NCI-H345 treated with DMSO at 0.1 percent for 48 hours (cell line): ENCODE measurements around the gene TTC23.

Experiments used
- DNase-seq: peaks from one replicate; lab custom pipeline; 2025; ENCODE audit not compliant: unreplicated experiment; lab: John Stamatoyannopoulos, UW

The TTC23 gene

DNA sequence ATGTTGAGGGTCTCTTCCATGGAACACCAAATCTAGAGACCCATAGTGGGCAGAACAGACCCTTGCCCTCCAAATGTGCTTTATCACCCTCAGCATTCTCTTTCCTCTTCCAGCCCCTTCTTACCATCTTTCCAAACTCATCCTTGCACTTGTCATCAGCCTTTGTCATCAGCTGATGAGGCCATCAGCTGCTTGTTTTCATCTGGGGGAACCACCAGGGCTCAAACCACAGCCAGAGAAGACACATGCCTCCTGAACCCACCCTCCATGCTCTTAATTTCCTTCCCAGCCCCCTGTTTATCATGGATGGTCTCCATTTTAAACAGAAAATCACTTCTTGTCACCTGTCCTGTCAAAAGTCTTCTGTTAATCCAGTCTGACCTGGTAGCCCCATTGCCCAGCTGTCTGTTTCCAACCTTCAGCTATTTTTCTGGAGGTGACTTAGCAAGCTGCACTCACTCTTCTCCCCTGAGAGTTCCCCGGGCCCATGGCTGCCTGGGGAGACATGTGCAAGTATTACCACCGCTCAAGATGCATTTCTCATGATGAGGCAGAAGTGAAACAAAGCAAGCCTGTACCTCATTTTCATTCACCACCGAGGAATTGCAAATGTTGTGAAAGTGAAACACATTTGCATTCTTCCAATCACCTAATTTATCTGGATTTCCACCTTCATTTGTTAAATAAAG lies 159.2 kb downstream of the TTC23 start:
- no peak for DNase-seq

DNA sequence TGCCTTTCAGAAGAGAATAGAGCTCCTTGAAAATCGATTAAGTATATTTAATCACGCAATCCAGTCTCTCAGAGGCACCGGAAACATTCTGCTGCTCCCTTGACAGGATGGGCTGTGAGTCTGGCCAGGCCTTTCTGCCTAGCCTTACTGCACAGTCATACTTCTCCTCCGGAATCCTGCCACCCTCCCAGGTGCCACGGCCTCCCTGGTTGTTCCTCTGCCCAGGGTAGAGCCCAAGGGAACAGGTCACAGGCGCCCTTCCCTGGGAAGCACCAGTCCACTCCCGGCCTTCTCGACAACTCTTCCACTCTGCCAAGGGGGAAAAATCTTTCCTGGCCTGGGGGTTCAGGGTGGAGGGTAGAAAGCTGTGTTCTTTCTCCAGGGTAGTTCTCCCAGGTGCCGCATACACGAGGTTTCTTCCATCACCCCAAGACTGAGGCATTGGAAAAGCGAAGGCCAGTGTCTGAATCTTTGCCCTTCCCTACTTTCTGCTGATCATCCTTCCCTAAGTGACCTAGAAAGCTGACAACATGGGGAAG lies 161.9 kb downstream of the TTC23 start:
- DNase-seq: no peak

DNA sequence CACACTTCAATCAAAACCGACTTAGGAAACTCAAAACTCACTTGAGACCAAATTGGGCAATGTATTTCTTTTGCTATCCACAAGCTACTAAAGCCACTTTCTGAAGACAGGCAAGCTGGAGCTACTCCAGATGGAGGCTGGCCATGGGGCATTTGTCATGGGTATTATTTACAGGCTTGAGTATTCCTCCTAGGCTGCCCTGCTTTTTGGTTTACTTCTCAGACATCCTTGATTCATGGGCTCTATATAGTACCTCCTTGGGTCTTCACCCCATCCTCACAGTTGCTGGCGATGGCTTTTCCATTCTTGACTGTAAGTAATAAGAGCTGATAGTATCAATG lies 163.1 kb downstream of the TTC23 start:
- DNase-seq: no peak
